OCI-LY3 (cell line): Measurements from ENCODE around the gene ARMH4.

Experiments
- CTCF ChIP-seq: fragments of 200-600, 300-600 bp; sonication (generic); IDR thresholded peaks from 2 replicates; pipeline ENCODE4 v1.5.1; 2014; ENCODE audit warnings: antibody characterized with exemption, low read length, low read depth
- EZH2phosphoT487 ChIP-seq: fragments of 200-600 bp; shearing (Covaris generic); IDR thresholded peaks from 2 replicates; pipeline ENCODE4 v1.6.1; 2018; ENCODE audit warnings: antibody characterized with exemption, mixed run types, low read depth

- TF ChIP-seq CTCF (no peak), EZH2phosphoT487 (no peak)
These were observed 78.5 kb downstream of the ARMH4 start for GRCh38 chr14:58073516-58073915.
